Endothelial cell of umbilical vein (primary cell): Measurements from ENCODE around the gene SPAG16.

ENCODE experiments used
- MYC ChIP-seq: IDR thresholded peaks from one replicate; pipeline ENCODE4 v1.6.1; 2011; ENCODE audit warnings: mild to moderate bottlenecking, low read depth, low read length
- POLR2A ChIP-seq: IDR thresholded peaks from 2 replicates; pipeline ENCODE4 v1.6.1; 2012; ENCODE audit warnings: low read depth, mild to moderate bottlenecking, control low read depth, low read length

DNA sequence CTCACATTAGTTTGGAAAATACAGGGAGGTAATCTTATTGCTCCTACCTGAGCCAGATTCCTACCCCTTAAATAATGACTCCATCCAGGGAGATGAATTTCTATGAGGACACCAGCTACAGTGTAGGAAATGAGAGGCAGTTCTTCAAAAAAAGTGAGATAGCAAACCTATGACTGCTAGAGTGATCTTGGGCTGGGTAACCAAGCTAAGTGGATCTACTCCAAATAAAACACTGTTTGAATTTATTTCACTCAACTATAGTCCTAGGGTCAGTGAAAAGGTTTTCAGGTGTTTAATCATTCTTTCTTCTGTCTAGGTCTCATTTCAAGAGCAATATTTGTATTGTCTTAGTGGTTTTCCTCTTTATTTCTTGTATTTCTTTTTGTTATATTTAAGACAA is 854.5 kb downstream of the SPAG16 start:
- TF ChIP-seq POLR2A (no peak), MYC (no peak)
